ENCODE data around the gene SLC38A7.
"Not testable (repeated sequence)": the region's sequence is repeated elsewhere in the genome, so short reads cannot be mapped to it uniquely, and the experiment has no call there.

Gene SLC38A7

DNA sequence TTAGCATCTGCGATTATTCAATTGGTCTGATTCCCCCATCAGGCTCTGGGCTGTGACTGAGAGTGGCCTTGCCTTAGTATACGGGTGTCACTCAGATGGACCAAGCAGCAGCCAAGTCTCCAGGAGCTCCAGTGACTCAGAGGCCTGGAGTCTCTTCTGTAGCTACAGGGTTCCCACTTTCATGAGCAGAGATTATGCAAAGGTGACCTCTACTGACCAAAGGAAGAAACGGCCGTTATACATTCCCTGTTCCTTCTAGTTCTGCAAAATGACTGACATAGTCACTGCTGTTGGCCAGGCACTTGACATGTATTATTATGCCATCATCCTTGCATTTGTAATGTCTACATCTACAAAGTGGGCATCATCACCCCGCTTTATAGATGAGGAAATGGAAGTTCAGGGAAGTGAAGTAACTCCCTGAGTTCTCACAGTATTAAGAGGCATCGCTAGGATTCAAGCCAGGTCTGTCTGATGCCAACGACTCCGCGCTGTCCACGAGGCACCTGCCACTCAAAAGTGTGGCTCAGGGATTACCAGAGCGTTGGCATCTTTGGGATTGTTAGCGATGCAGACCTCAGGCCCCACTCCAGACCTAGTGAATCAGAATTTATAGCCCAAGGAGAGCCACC lies 23.3 kb downstream of the SLC38A7 start:
- TF ChIP-seq, protein P1, sequence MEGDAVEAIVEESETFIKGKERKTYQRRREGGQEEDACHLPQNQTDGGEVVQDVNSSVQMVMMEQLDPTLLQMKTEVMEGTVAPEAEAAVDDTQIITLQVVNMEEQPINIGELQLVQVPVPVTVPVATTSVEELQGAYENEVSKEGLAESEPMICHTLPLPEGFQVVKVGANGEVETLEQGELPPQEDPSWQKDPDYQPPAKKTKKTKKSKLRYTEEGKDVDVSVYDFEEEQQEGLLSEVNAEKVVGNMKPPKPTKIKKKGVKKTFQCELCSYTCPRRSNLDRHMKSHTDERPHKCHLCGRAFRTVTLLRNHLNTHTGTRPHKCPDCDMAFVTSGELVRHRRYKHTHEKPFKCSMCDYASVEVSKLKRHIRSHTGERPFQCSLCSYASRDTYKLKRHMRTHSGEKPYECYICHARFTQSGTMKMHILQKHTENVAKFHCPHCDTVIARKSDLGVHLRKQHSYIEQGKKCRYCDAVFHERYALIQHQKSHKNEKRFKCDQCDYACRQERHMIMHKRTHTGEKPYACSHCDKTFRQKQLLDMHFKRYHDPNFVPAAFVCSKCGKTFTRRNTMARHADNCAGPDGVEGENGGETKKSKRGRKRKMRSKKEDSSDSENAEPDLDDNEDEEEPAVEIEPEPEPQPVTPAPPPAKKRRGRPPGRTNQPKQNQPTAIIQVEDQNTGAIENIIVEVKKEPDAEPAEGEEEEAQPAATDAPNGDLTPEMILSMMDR (IDR thresholded peaks at IDR 0.05; ENCODE audit: low read depth, low read length), result peak; percentile 69
- no peak overlapping the region for H3K4me3 ChIP-seq (replicated peaks in 1 of 2; ENCODE audit: low read depth in 2 of 2, low read length in 2 of 2)
- peak; percentile 88 to 93 for DNase-seq (ENCODE audit: low read depth in 2 of 2)

DNA sequence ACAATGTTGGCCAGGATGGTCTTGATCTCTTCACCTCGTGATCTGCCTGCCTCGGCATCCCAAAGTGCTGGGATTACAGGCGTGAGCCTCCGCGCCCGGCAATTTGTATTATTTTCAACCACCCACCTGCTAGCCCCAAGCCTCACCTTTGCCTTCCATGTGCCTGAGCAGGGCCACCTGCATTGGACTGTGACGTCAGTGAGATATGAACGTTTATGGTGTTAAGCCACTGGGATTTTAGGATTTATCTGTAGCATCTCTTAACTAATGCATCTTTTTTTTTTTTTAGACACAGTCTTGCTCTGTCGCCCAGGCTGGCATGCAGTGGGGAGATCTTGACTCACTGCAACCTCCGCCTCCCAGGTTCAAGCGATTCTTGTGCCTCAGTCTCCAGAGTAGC lies 24.7 kb downstream of the SLC38A7 start:
- DNase-seq (ENCODE audit: low read depth in 2 of 2), result not testable (repeated sequence)

DNA sequence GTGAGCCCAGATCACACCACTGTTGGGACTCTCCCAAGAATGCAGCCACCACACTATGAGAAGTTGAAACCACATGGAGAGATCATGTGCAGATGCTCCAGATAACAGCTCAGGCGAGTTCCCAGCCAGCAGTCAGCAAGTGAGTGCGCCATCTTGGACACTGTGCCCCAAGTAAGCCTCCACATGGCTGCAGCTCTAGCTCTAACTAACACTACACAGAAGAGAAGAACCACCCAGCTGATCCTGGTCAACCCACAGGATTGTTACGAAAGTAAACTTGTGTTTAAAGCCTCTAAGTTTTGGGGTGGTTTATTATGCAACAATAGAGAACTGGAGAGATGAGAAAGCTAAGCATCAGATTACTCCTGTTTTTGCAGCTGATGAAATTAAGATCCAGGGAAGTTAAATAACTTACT lies 25.8 kb downstream of the SLC38A7 start:
- H3K4me3 ChIP-seq (replicated peaks in 1 of 2; ENCODE audit: low read depth in 2 of 2, low read length in 2 of 2), result no peak overlapping the region
- DNase-seq (ENCODE audit: low read depth in 2 of 2), result peak in 1 of 2 donors; percentile 16
- TF ChIP-seq, protein P1 (IDR thresholded peaks at IDR 0.05; ENCODE audit: low read depth, low read length), result no peak

More for the DNA sequence above, 24.7 kb downstream of the SLC38A7 start:
- H3K4me3 ChIP-seq (replicated peaks in 1 of 2; ENCODE audit: low read depth in 2 of 2, low read length in 2 of 2), result not testable (repeated sequence)

DNA sequence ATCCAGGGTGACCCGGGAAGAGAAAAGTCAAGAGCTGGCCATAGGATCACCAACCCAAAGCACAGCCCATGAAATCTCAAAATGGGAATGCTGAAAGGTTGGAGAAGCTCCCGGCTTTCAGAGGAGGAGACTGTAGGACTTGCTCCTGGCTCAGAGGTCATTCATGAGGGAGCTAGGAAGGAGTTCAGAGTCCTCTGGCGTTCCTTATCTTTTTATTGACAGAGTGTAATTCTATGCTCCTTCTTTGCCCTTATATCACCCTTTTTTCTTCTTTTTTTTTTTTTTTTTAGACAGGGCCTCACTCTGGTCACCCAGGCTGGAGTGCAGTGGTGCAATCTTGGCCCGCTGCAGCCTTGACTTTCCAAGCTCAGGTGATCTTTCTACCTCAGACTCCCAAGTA lies 27.7 kb downstream of the SLC38A7 start:
- TF ChIP-seq, protein P1 (IDR thresholded peaks at IDR 0.05; ENCODE audit: low read depth, low read length), result no peak
- no peak for DNase-seq (ENCODE audit: low read depth in 2 of 2)
- no peak overlapping the region for H3K4me3 ChIP-seq (replicated peaks in 1 of 2; ENCODE audit: low read depth in 2 of 2, low read length in 2 of 2)

DNA sequence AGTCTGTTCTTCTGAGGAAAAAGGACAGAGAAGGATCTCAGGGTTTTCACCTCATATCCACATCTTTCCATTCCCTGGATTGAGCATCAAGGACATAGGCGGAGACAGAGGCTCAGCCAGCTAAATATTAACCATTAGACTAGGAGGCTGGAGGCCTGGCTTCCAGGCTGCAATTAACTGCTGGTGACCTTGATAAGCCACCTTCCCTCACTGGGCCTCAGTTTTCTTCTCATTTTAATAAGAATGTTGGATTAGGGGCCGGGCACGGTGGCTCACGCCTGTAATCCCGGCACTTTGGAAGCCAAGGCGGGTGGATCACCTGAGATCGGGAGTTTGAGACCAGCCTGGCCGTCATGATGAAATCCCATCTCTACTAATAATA lies 29.4 kb downstream of the SLC38A7 start:
- TF ChIP-seq, protein P1 (IDR thresholded peaks at IDR 0.05; ENCODE audit: low read depth, low read length), result no peak
- H3K4me3 ChIP-seq (replicated peaks in 1 of 2; ENCODE audit: low read depth in 2 of 2, low read length in 2 of 2), result no peak overlapping the region
- DNase-seq (ENCODE audit: low read depth in 2 of 2), result no peak

DNA sequence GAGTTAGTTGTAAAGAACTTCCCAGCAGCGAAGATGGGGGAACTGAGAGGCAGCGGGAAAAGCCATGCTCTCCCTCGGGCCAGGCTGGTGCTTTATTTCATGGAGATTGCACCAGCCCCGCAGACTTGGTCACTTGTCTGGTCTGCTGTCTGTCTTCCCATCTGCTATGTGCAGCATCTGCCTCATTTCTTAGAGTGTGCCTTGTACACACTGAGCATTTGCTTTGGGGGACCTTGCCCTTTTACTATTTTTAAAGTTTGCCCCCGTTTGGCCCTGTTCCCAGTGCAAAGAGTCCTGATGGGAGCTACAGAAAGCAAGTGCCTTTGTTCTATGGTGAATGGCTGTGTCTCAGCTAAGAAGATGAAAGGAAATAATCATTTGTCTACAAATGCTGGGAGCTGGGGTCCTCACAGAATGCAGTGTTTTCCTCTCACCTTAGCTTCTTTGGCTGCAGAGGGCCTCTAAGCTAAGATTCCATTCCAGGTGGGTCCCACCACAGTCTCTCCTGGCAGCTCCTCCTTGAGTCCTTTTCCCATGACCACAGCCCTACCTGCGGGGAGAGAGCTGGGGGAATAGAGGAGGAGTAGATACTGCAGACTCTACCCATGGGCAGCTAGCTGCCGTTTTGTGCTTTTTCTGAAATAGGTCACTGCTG lies 29.9 kb downstream of the SLC38A7 start:
- no peak for DNase-seq (ENCODE audit: low read depth in 2 of 2)
- H3K4me3 ChIP-seq (replicated peaks in 1 of 2; ENCODE audit: low read depth in 2 of 2, low read length in 2 of 2), result no peak overlapping the region
- TF ChIP-seq, protein P1 (IDR thresholded peaks at IDR 0.05; ENCODE audit: low read depth, low read length), result no peak

DNA sequence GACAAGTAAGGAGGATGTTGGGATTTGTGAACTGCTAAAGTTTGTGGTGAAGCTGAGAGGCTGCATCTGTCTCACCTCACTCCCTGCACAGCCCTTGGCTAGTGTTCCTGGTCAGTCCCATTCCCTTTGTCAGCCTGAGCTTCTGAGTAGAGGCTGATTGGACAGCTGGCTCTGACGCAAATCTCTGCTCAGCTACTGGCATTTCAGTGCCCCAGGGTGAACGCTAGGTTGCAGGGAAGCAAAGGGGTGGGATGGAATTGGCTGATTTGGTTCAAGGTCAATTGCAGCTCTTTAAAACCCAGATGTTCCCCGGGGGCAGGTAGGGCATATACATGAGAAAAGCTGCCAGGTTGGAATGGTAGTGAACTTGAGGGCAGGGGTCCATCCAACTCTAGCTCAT lies 31.8 kb downstream of the SLC38A7 start:
- TF ChIP-seq, protein P1 (IDR thresholded peaks at IDR 0.05; ENCODE audit: low read depth, low read length), result no peak
- DNase-seq (ENCODE audit: low read depth in 2 of 2), result peak; percentile 27 to 42
- H3K4me3 ChIP-seq (replicated peaks in 1 of 2; ENCODE audit: low read depth in 2 of 2, low read length in 2 of 2), result no peak overlapping the region

All from cardiac fibroblast (primary cell).